ENCODE results near the gene PHLDA1. TPM values are rescaled to one million over a fixed set of nuclear protein-coding genes. Genes with fewer than 3 reads are reported as not detected.
A peak's percentile ranks its signal among the peaks of the same experiment; 100 is the strongest.

Gene PHLDA1
- total RNA-seq, 2 experiments from 2014 or later = 0.44 to 2.1 TPM

- CTCF ChIA-PET (ENCODE audit: unreplicated experiment) = no interaction called here
- BruUV-seq (replicated peaks) = no TSS peak
Measured at GRCh38 chr12:75976113-75976512, 55.5 kb downstream of the PHLDA1 start.

GRCh38 chr12:75975702-75976101 is 55.9 kb downstream of the PHLDA1 start:
- peak overlapping the region; percentile 56; the same call in 1 of the 2 replicates for H2AFZ ChIP-seq (ENCODE audit: low read length)
- no peak overlapping the region for H3K4me3 ChIP-seq (ENCODE audit: low read depth, low read length, poor library complexity, severe bottlenecking)
- POLR2A ChIA-PET = interaction anchor here (0.5 to 1.2 kb wide), 3 partner anchors 11 to 27 kb away, joined by 3 read pairs; no protein-coding TSS in a partner anchor
- DNase-seq (ENCODE audit: low spot score) = no peak
- H3K4me2 ChIP-seq (ENCODE audit: low read length) = no peak overlapping the region
- BruUV-seq (replicated peaks) = no TSS peak
- intact Hi-C loops (cut with micrococcal nuclease; ENCODE audit: unreplicated experiment) = no loop called here
- no peaks in the 10 kb centered on the region for H4K20me1 ChIP-seq (ENCODE audit: insufficient read depth, low read length)
- no peak overlapping the region for H3K27ac ChIP-seq (ENCODE audit: low read depth, low read length, poor library complexity, severe bottlenecking)
- CTCF ChIA-PET (ENCODE audit: unreplicated experiment) = no interaction called here
- no peaks in the 10 kb centered on the region for H3K79me2 ChIP-seq (ENCODE audit: insufficient read depth, low read depth, low read length)
- TF ChIP-seq EZH2phosphoT487 (IDR thresholded peaks at IDR 0.05; ENCODE audit: borderline replicate concordance, low read depth, low read length) (no peak), CTCF (conservative IDR thresholded peaks at IDR 0.05; ENCODE audit: low read length) (no peak)
- H3K9me2 ChIP-seq (ENCODE audit: insufficient read depth, low read length) = no peaks in the 10 kb centered on the region
- no peaks in the 10 kb centered on the region for H3K9me3 ChIP-seq (ENCODE audit: low read length)
- H3K36me3 ChIP-seq (ENCODE audit: insufficient read depth, low read length) = no peaks in the 10 kb centered on the region
- H3K4me1 ChIP-seq (ENCODE audit: insufficient read depth, low read length, poor library complexity, severe bottlenecking) = peaks cover 36% of the 10 kb centered on the region

More at GRCh38 chr12:75976113-75976512, 55.5 kb downstream of the PHLDA1 start:
- Histone ChIP-seq H2AFZ (ENCODE audit: low read length) (peak overlapping the region; percentile 56), H3K4me1 (ENCODE audit: insufficient read depth, low read length, poor library complexity, severe bottlenecking) (peaks cover 36% of the 10 kb centered on the region), H3K4me3 (ENCODE audit: low read depth, low read length, poor library complexity, severe bottlenecking) (no peak overlapping the region), H3K4me2 (ENCODE audit: low read length) (no peak overlapping the region), H3K79me2 (ENCODE audit: insufficient read depth, low read depth, low read length) (no peaks in the 10 kb centered on the region), H3K9me2 (ENCODE audit: insufficient read depth, low read length) (no peaks in the 10 kb centered on the region), H4K20me1 (ENCODE audit: insufficient read depth, low read length) (no peaks in the 10 kb centered on the region), H3K27ac (ENCODE audit: low read depth, low read length, poor library complexity, severe bottlenecking) (no peak overlapping the region), H3K9me3 (ENCODE audit: low read length) (no peaks in the 10 kb centered on the region), H3K36me3 (ENCODE audit: insufficient read depth, low read length) (no peaks in the 10 kb centered on the region)
- no peak for DNase-seq (ENCODE audit: low spot score)
- intact Hi-C loops (cut with micrococcal nuclease; ENCODE audit: unreplicated experiment) = no loop called here
- TF ChIP-seq EZH2phosphoT487 (IDR thresholded peaks at IDR 0.05; ENCODE audit: borderline replicate concordance, low read depth, low read length) = no peak
- POLR2A ChIA-PET = no interaction called here

Other genes starting within 250 kb of the PHLDA1 start
- 348 and 487 TPM in 2 replicates for gene NAP1L1, start 52.9 kb upstream of the PHLDA1 start, total RNA-seq (2014; rRNA removed; shearing (Covaris generic))
- 904 and 1,048 TPM in 2 replicates for gene NAP1L1, start 52.9 kb upstream of the PHLDA1 start, total RNA-seq (2022)